Heart left ventricle (tissue), 16 donors: ENCODE data around the gene NLRP2B. TPM values are rescaled to one million over a fixed set of nuclear protein-coding genes. Genes with fewer than 3 reads are reported as not detected.

Experiments used
- ATAC-seq, 4 donors: fragments of 200-7000 bp; cut with Tn5 transposase; one replicate each; pipeline ENCODE4 v1.9.1; 2020 to 2022; ENCODE audit warnings: moderate library complexity in 4 of 4, mild to moderate bottlenecking in 3 of 4, moderate number of reproducible peaks in 1 of 4
- DNase-seq, 5 donors: peaks; one replicate each; pipeline ENCODE4 v3.0.0-alpha.2; 2020
- H3K27ac ChIP-seq, 12 donors: fragments of 200-600 bp; sonication (generic) in 4 of 12; one replicate each; pipeline versions ENCODE4 v1.5.0 to v1.8.0; 2016 to 2022; ENCODE audit warnings: mild to moderate bottlenecking in 2 of 12
- H3K27me3 ChIP-seq, 9 donors: fragments of 200-600 bp; sonication (generic) in 2 of 9; one replicate each; pipeline versions ENCODE4 v1.5.1 to v1.8.0; 2016 to 2022; ENCODE audit warnings: mild to moderate bottlenecking in 3 of 9
- H3K36me3 ChIP-seq, 9 donors: fragments of 200-600 bp; sonication (generic) in 2 of 9; one replicate each; pipeline versions ENCODE4 v1.5.0 to v1.8.0; 2018 to 2022; ENCODE audit warnings: mild to moderate bottlenecking in 2 of 9
- H3K4me1 ChIP-seq, 12 donors: fragments of 200-600 bp; sonication (generic) in 4 of 12; one replicate each; pipeline versions ENCODE4 v1.5.0 to v1.8.0; 2016 to 2022; ENCODE audit warnings: mild to moderate bottlenecking in 3 of 12
- H3K4me3 ChIP-seq, 12 donors: fragments of 200-600 bp; sonication (generic) in 4 of 12; one replicate each; pipeline versions ENCODE4 v1.5.0 to v1.8.0; 2017 to 2022; ENCODE audit warnings: mild to moderate bottlenecking in 9 of 12, moderate library complexity in 4 of 12
- H3K9me3 ChIP-seq, 12 donors: fragments of 200-600 bp; sonication (generic) in 4 of 12; one replicate each; pipeline versions ENCODE4 v1.5.0 to v1.8.0; 2016 to 2022; ENCODE audit warnings: mild to moderate bottlenecking in 1 of 12
- POLR2A ChIP-seq, 2 donors: fragments of 450-650 bp; IDR thresholded peaks; one replicate each; pipeline ENCODE4 v1.6.1; 2017; ENCODE audit warnings: antibody characterized with exemption in 2 of 2, mild to moderate bottlenecking in 2 of 2, moderate library complexity in 2 of 2
- WGBS, 4 donors: extraction: QIAGEN DNeasy Blood & Tissue Kit in 2 of 4; methylation state at CpG; one replicate each; pipeline versions ENCODE4 v1.1.5 to v1.1.7; 2013 to 2018; 5-methylcytosine and 5-hydroxymethylcytosine counted together
- intact Hi-C, 10 donors: fragments of 100-400 bp; cut with DNase I; formaldehyde crosslinking; loops; one replicate each; pipeline versions ENCODE4 v1.11.1 to v1.14.2; 2022
- polyA plus RNA-seq, 2 donors: library from polyadenylated mRNA; stranded (reverse); fragments of 200-250 nt; gene quantifications; one replicate each; pipeline ENCODE4 v1.2.3, GENCODE V29; 2013
- total RNA-seq, 9 donors: library from RNA; depleted of rRNA in 2 of 9; stranded (reverse); fragments of >200 nt in 2 of 9; fragmentation: NEBNext Ultra II Directional in 3 of 9; extraction: Animal tissue kit (Norgen Biotek cat#: 25700) in 3 of 9; gene quantifications; one replicate each; pipeline versions ENCODE4 v1.1.0 to v1.2.4, GENCODE V29; 2016 to 2023
- TF ChIP-seq, protein P1 (sequence below), 12 donors: fragments of 200-600 bp; sonication (generic) in 4 of 12; IDR thresholded peaks; one replicate each; pipeline versions ENCODE4 v1.5.0 to v1.8.0; 2018 to 2022; ENCODE audit warnings: antibody characterized with exemption in 12 of 12, mild to moderate bottlenecking in 5 of 12
- donor health status: ischemic (EF 13 %, LVEDD 7.1; RV severe dilation, severe dysfunction).
- donor health status: healthy with polysubstance abuse.
- donor health status: DM: no; HTN: yes; CAD: no.
- donor health status: DM: no; HTN: no; CAD: no.
- donor health status: ischemic (EF 25% LVEDD 6.9; RV normal size, moderate dysfunction).
- donor health status: ischemic (EF 25% LVEDD 5.7; RV mildly dilated, moderate dysfunction).
- donor health status: healthy.
- donor health status: DM: yes; HTN: yes; CAD: no.
- donor health status: ischemic (EF 35%, LVEDD 5.7; RV mildly dilated, moderate dysfunction).
- donor health status: nonischemic (EF 11% LVEDD 7.7; RV severe dilation, severe dysfunction).
- donor health status: DM: yes; HTN: yes; CAD: no.
- donor health status: PGD.
- donor health status: ischemic (EF 29% LVEDD 5.4; RV normal size, mild dysfunction).
- donor health status: nonischemic (EF 23%, LVEDD 6.1; RV moderate dilation, normal function).

Gene NLRP2B
- total and polyA plus RNA-seq, 11 donors = 0.09 to 0.16 (median 0.09) TPM; not detected in 8

DNA sequence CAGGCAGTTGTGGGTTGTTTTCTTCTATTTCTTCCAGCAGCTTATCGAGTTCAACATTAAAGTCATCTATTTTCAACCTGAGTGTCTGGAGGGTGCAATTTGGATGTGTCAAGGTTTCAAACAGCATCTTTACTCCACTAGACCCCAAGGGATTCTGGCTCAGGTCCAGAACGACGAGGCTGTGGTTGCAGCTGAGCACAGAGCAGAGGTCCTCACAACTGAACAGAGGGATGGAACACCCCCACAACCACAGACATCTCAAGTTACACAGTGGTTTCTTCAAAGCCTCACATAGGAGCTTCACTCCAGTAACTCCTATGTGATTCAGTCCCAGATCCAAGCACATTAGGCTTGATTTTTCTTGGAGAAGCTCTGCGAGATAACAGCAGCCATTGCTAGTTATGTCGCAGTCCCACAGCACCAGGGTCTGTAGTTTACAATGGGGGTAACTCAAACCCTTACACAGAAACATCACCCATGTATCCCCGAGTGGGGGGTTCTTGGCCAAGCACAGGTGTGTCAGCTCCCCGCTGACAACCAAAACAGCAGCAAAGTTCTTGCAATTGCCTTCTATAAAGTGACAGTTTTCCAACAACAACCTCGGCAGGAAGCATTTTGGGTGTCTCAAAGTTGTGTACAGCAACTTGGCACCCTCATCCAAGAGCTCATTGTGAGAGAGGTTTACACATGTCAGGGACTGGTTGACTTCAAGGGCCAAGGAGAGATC is 2.8 kb downstream of the NLRP2B start:
- no peak for TF ChIP-seq POLR2A (IDR thresholded peaks at IDR 0.05)
- TF ChIP-seq, protein P1, sequence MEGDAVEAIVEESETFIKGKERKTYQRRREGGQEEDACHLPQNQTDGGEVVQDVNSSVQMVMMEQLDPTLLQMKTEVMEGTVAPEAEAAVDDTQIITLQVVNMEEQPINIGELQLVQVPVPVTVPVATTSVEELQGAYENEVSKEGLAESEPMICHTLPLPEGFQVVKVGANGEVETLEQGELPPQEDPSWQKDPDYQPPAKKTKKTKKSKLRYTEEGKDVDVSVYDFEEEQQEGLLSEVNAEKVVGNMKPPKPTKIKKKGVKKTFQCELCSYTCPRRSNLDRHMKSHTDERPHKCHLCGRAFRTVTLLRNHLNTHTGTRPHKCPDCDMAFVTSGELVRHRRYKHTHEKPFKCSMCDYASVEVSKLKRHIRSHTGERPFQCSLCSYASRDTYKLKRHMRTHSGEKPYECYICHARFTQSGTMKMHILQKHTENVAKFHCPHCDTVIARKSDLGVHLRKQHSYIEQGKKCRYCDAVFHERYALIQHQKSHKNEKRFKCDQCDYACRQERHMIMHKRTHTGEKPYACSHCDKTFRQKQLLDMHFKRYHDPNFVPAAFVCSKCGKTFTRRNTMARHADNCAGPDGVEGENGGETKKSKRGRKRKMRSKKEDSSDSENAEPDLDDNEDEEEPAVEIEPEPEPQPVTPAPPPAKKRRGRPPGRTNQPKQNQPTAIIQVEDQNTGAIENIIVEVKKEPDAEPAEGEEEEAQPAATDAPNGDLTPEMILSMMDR (IDR thresholded peaks at IDR 0.05) = no peak
- Histone ChIP-seq H3K4me3 (no peak overlapping the region), H3K36me3 (no peaks in the 10 kb centered on the region), H3K27me3 (peaks cover 0 to 3% (median 0%) of the 10 kb centered on the region in 9 donors), H3K9me3 (peaks cover 0 to 20% (median 0%) of the 10 kb centered on the region in 12 donors), H3K27ac (no peak overlapping the region), H3K4me1 (no peaks in the 10 kb centered on the region)
- ATAC-seq (no peak), DNase-seq (no peak)
- 69 to 76% (median 74%) methylated on average over 8 of the region's 8 CpGs for WGBS, 4 donors
- intact Hi-C loops = no loop called here

DNA sequence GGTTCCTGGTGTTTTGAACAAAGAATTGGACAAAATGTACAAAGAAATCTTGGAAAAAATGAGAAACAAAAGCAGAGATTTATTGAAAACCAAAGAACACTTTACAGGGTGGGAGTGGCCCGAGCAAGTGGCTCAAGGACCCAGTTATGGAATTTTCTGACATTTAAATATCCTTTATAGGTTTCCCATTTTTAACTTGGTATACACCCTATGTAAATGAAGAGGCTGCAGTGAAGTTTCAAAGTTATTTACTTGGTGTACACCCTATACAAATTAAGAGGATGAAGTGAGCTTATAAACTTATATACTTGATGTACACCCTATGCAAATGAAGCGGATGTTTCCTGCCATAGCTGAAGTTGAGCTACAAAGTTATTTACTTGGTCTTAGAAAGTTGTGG is 4.7 kb downstream of the NLRP2B start:
- WGBS, 4 donors = 68 to 72% (median 70%) methylated on average over 2 of the region's 2 CpGs
- ATAC-seq (no peak), DNase-seq (no peak)
- intact Hi-C loops = no loop called here
- TF ChIP-seq, protein P1 (IDR thresholded peaks at IDR 0.05) = no peak
- no peak for TF ChIP-seq POLR2A (IDR thresholded peaks at IDR 0.05)
- no peak overlapping the region for H3K27ac ChIP-seq
- H3K4me3 ChIP-seq = no peak overlapping the region
- H3K36me3 ChIP-seq = no peaks in the 10 kb centered on the region
- peaks cover 0 to 20% (median 0%) of the 10 kb centered on the region in 12 donors for H3K9me3 ChIP-seq
- H3K4me1 ChIP-seq = no peaks in the 10 kb centered on the region
- H3K27me3 ChIP-seq = no peaks in the 10 kb centered on the region

- intact Hi-C loops = no loop called here
- DNase-seq = no peak
- no peak overlapping the region for H3K27ac ChIP-seq
- H3K4me1 ChIP-seq = no peaks in the 10 kb centered on the region
- no peaks in the 10 kb centered on the region for H3K36me3 ChIP-seq
- TF ChIP-seq, protein P1 (IDR thresholded peaks at IDR 0.05) = no peak
- no peak for TF ChIP-seq POLR2A (IDR thresholded peaks at IDR 0.05)
- peaks cover 0 to 20% (median 0%) of the 10 kb centered on the region in 12 donors for H3K9me3 ChIP-seq
- no peaks in the 10 kb centered on the region for H3K27me3 ChIP-seq
- ATAC-seq = no peak
- 61 to 71% (median 68%) methylated on average over 5 of the region's 5 CpGs for WGBS, 4 donors
- no peak overlapping the region for H3K4me3 ChIP-seq
Measured at GRCh38 chrX:57674861-57675260, 5.2 kb downstream of the NLRP2B start.

DNA sequence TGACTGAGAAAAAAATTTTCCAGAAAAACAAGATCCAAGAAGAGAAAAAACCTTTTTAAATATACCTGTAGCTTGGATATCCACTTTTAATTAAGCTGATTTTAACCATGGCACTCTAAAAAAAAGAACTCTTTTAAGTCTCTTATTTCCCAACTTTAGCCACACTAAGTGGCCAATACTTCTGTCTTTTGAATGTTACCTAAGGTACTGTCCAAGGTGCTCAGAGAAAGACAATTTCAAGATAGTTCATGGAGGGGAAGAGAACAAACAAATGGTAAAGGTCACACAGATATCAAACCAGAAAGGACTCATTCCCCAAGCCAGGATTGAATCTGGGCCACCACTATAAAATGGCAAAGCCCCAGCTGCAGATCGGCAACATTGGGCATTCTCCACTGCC is 10.1 kb downstream of the NLRP2B start:
- no peak overlapping the region for H3K27ac ChIP-seq
- intact Hi-C loops = no loop called here
- H3K4me1 ChIP-seq = no peaks in the 10 kb centered on the region
- no peaks in the 10 kb centered on the region for H3K36me3 ChIP-seq
- peaks cover 0 to 17% (median 0%) of the 10 kb centered on the region in 12 donors for H3K9me3 ChIP-seq
- H3K4me3 ChIP-seq = no peak overlapping the region
- DNase-seq (no peak), ATAC-seq (no peak)
- no peaks in the 10 kb centered on the region for H3K27me3 ChIP-seq
- TF ChIP-seq, protein P1 (IDR thresholded peaks at IDR 0.05) = no peak
- no peak for TF ChIP-seq POLR2A (IDR thresholded peaks at IDR 0.05)
- 69 to 82% (median 80%) methylated on average over 1 of the region's 1 CpG for WGBS, 4 donors
